Measurements from ENCODE around the gene GLCCI1. TPM values are rescaled to one million over a fixed set of nuclear protein-coding genes. Genes with fewer than 3 reads are reported as not detected.

GLCCI1 gene
- total RNA-seq, 4 donors from 2014 or later: 17.5 to 27.1 (median 20.7) TPM

GRCh38 chr7:8070451-8071180 lies 102.0 kb downstream of the GLCCI1 start:
- intact Hi-C loops (cut with DNase I; ENCODE audit: low total_unique reads): loop anchor here (10.0 kb wide), 1 partner anchor 1226 kb away; no protein-coding TSS in a partner anchor
- DNase-seq (ENCODE audit: low spot score in 2 of 2): no peak
- WGBS, 2 donors: 90 to 93% methylated on average over 9 of the region's 9 CpGs

GRCh38 chr7:8078418-8078817 lies 109.8 kb downstream of the GLCCI1 start:
- TF ChIP-seq POLR2A (IDR thresholded peaks at IDR 0.05) (no peak), CTCF (IDR thresholded peaks at IDR 0.05) (no peak)
- no peak overlapping the region for H3K4me3 ChIP-seq (ENCODE audit: low read depth, poor library complexity, severe bottlenecking)
- intact Hi-C loops (cut with DNase I; ENCODE audit: low total_unique reads): loop anchor here (10.0 kb wide), 1 partner anchor 1234 kb away; no protein-coding TSS in a partner anchor
- no peak for DNase-seq (ENCODE audit: low spot score in 2 of 2)

More at GRCh38 chr7:8070451-8071180, 102.0 kb downstream of the GLCCI1 start:
- TF ChIP-seq CTCF (IDR thresholded peaks at IDR 0.05) (no peak), POLR2A (IDR thresholded peaks at IDR 0.05) (no peak)
- no peak overlapping the region for H3K4me3 ChIP-seq (ENCODE audit: low read depth, poor library complexity, severe bottlenecking)

- no peak for DNase-seq (ENCODE audit: low spot score in 2 of 2)
- H3K4me3 ChIP-seq (ENCODE audit: low read depth, poor library complexity, severe bottlenecking): no peak overlapping the region
- intact Hi-C loops (cut with DNase I; ENCODE audit: low total_unique reads): no loop called here
- 95 to 97% methylated on average over 2 of the region's 2 CpGs for WGBS, 2 donors
- TF ChIP-seq POLR2A (IDR thresholded peaks at IDR 0.05) (no peak), CTCF (IDR thresholded peaks at IDR 0.05) (no peak)
Measured at GRCh38 chr7:8082762-8083161, 114.2 kb downstream of the GLCCI1 start.

- H3K4me3 ChIP-seq (ENCODE audit: low read depth, poor library complexity, severe bottlenecking): no peak overlapping the region
- TF ChIP-seq POLR2A (IDR thresholded peaks at IDR 0.05) (no peak), CTCF (IDR thresholded peaks at IDR 0.05) (no peak)
- 87 to 90% methylated on average over 5 of the region's 5 CpGs for WGBS, 2 donors
- no peak for DNase-seq (ENCODE audit: low spot score in 2 of 2)
- intact Hi-C loops (cut with DNase I; ENCODE audit: low total_unique reads): no loop called here
Measured at GRCh38 chr7:8084836-8085235, 116.2 kb downstream of the GLCCI1 start.

GRCh38 chr7:8085420-8085819 lies 116.8 kb downstream of the GLCCI1 start:
- intact Hi-C loops (cut with DNase I; ENCODE audit: low total_unique reads): no loop called here
- no peak overlapping the region for H3K4me3 ChIP-seq (ENCODE audit: low read depth, poor library complexity, severe bottlenecking)
- WGBS, 2 donors: 96 to 99% methylated on average over 3 of the region's 3 CpGs
- TF ChIP-seq CTCF (IDR thresholded peaks at IDR 0.05): no peak
- TF ChIP-seq POLR2A (IDR thresholded peaks at IDR 0.05): no peak
- DNase-seq (ENCODE audit: low spot score in 2 of 2): no peak

- no peak overlapping the region for H3K4me3 ChIP-seq (ENCODE audit: low read depth, poor library complexity, severe bottlenecking)
- no peak for DNase-seq (ENCODE audit: low spot score in 2 of 2)
- intact Hi-C loops (cut with DNase I; ENCODE audit: low total_unique reads): no loop called here
- WGBS, 2 donors: 91 to 95% methylated on average over 6 of the region's 6 CpGs
- no peak for TF ChIP-seq CTCF (IDR thresholded peaks at IDR 0.05)
- TF ChIP-seq POLR2A (IDR thresholded peaks at IDR 0.05): no peak
Measured at GRCh38 chr7:8086239-8086638, 117.6 kb downstream of the GLCCI1 start.

All from lower leg skin (tissue), 4 donors.